Right ventricle myocardium superior (tissue), 1 donor: ENCODE data around the gene ARHGEF28. TPM values are rescaled to one million over a fixed set of nuclear protein-coding genes. Genes with fewer than 3 reads are reported as not detected.

Experiments
- ATAC-seq: fragments of 200-7000 bp; cut with Tn5 transposase; one replicate; pipeline ENCODE4 v1.9.1; 2020; ENCODE audit warnings: mild to moderate bottlenecking; ENCODE audit not compliant: poor library complexity
- DNase-seq: peaks from one replicate; pipeline ENCODE4 v3.0.0-alpha.2; 2020
- intact Hi-C: fragments of 100-400 bp; cut with DNase I; formaldehyde crosslinking; loops from one replicate; pipeline ENCODE4 v1.11.2; 2022
- total RNA-seq: library from RNA; stranded (reverse); fragmentation: NEBNext Ultra II Directional; extraction: Animal tissue kit (Norgen Biotek cat#: 25700); gene quantifications from one replicate; pipeline ENCODE4 v1.2.1, GENCODE V29; 2021
- donor health status: DM: no; HTN: yes; CAD: no; lungs with severe emphysema.

Gene ARHGEF28
- total RNA-seq, 1 donor from 2014 or later = 1.6 TPM

DNA sequence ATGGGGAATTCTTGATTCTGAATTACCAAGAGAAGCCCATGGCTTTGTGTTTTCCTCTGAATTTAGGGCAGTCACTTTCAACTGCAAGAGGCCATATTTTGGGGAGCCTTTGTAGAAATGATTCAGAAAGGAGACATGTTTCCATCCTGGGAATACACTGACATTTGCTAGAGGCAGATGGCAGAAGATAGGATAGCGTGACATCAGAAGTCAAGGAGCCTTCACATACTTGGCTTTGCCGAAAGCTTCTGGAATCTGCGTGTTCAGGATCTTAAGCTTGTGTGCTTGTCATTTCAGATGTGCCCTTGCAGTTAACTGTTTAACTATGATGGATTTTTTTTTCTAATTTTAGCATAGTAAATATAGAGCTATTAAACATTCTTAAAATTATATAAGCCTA is 296.2 kb downstream of the ARHGEF28 start:
- intact Hi-C loops = no loop called here
- DNase-seq (no peak), ATAC-seq (no peak)

DNA sequence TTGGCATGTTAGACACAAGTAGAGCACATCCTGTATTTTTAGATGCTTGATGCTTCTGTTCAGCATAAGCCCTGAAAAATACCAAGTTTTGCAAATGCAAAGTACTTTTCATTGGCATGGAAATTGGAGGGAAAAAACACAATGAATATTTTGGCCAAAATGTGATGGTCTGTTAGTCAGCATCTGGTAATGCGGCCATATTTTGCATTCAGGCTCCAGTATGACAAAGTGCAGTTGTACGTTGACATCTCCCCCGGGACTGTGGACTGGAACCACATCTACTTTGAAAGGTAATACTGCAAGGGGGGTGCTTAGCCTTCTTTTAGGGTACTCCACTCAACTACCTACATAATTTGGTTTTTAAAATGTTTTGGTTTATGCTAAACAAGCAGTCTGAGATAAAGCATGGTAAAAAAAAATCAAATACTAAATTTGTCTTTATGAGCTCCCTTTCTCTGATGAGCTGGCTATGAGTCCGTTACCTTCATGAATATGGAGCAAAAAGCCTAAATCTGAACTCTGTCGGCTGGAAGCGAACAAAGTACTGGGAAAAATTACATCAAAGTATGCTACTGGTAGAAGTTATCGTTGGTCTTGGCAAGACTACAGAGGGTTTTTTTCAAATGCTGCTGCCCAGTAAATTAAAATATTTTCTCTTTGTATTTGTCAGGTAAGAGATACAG is 297.0 kb downstream of the ARHGEF28 start:
- intact Hi-C loops = no loop called here
- no peak for DNase-seq
- no peak for ATAC-seq

DNA sequence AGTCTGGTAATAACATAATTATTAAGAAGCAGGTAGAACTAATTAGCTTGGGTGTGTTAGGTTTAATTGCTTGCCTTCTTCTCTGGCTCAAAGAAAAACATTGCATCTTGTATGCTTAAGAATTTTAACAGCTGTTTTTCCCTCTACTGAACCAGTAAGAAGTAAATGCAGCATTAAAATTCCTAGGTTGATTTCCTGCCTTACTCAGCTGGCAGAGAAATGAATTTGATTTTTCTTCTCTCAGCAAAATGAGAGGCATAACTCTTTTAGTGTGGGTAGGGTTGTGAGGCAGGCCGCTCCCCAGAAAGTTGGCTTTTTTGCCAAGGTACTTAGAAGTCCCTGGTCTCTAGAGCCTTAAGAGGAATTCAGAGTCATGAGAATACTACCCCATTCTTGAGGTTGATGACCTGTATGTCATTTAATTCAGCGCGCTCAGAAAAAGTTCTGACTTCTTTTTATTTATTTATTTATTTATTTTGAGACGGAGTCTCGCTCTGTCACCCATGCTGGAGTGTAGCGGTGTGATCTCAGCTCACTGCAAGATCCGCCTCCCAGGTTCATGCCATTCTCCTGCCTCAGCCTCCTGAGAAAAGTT is 302.6 kb downstream of the ARHGEF28 start:
- DNase-seq = no peak
- no peak for ATAC-seq
- intact Hi-C loops = no loop called here

DNA sequence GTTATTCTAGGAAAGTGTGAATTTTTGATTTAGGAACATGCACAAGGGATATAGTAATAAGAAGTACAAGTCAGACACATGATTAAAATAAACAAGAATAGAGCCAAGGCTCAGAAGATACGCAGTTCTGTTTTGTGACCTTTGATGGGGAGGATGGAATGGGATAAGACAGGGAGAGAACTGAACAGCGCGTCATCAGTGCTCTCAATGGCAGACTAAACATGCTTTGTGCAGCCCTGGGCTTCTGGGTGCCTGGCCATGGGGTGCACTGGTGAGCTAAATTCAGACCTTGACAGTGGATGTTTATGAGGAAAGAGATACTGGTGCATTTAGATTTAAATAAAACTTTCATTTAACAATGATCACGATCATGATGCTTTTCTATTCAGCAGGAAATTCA is 309.7 kb downstream of the ARHGEF28 start:
- no peak for DNase-seq
- intact Hi-C loops = no loop called here
- ATAC-seq = no peak

DNA sequence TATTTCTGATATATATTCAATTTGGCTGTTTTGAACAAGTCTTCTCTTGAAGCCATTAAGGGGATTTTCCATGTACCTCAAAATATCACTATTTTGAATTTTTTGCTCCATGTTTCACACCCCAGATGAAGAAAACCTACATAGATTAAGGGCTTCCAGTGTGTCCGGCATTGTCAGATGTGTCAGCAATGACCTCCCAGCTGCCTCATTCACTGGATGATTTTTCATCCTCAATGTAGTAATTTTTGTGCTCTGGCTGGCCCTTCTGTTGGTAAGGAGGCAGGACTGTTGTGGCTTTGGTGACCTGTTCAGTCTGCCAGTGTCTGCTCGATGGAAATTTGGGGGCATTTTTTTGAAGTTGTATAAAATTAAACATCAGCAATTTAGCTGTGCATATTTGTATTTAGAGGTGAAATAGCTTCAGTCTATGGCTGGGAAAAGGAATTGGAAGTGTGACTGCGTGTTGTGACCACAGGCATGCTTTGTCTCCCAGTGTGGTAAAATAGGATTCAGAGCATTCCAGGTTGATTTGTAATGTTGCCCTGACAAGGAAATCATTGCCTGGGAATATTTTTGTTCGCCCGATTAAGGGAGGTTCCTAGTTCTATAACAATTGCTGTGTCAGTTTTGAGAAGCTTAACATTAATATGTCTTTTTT is 312.4 kb downstream of the ARHGEF28 start:
- no peak for ATAC-seq
- intact Hi-C loops = no loop called here

DNA sequence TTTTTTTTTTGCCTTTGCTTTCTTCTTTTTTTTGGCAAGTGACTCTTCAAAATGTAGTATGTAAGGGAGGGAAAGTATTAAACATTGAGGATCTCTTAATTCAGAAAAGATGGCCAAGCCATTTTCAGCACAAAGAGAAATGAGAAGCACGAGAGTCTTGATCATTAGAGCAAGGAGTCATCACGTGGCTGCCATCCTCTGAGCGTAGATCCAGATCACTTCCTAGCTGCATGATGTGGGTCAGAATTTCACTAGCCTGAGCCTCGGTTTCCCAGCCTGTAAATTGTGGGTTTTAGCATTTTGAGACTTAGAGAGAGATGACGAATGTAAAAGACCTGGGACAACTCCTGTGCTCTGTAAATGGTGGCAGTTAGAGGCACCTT is 312.9 kb downstream of the ARHGEF28 start:
- intact Hi-C loops = no loop called here
- DNase-seq (no peak), ATAC-seq (no peak)

More for the DNA sequence above, 312.4 kb downstream of the ARHGEF28 start:
- DNase-seq = no peak

DNA sequence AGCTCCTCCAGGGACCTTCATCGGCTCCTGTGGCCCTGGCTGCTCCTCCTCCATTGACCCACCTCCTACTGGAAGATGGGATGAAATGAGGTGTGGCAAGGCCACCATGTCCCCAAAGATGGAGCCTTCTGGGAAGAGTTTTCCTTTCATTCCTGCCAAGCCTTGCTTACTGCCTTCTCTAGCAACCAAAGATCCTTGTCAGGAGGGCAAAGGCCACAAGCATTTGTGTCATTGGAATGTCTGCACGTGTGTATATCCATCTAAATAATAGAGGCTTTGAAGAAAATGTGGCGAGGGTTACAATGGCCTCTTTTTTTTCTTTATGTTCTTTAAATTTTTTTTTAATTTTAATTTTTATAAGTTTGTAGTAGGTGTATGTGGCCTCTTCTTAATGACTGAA is 313.6 kb downstream of the ARHGEF28 start:
- intact Hi-C loops = no loop called here
- ATAC-seq (no peak), DNase-seq (no peak)

DNA sequence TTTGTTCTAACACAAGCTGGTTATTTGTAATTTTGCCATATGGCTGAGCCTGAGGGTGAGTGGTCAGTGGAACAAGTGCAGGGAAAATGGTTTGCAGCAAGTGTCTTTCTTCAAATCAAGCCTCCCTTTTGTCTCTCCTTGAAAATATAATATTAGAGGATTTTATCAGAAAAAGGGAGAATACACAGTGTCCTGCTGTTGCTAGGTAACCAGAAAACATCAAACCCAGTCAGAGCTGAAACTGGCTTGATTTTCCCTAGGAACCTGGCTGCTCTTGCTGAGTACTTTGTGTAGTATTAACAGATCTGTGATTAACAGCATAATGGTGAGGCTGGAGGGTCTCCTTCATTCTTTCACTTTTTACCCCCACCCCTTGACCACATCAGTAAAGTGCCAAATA is 314.0 kb downstream of the ARHGEF28 start:
- no peak for DNase-seq
- intact Hi-C loops = no loop called here
- ATAC-seq = no peak

DNA sequence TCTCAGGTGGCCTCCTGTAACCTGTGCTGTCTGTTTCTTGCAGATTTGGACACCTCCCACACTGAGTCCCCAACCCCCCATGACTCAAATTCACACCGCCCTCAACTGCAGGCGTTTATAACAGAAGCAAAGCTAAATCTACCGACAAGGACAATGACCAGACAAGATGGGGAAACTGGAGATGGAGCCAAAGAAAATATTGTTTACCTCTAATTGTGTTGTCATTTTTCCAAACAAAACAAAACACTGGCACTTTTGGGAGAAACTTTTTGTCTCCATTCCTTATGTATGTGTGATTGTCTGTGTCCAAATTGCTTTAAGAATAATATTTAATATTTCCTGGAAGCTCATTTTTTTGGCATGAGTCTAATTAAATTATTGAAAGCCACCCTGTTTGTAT is 314.8 kb downstream of the ARHGEF28 start:
- DNase-seq (no peak), ATAC-seq (no peak)
- intact Hi-C loops = no loop called here

DNA sequence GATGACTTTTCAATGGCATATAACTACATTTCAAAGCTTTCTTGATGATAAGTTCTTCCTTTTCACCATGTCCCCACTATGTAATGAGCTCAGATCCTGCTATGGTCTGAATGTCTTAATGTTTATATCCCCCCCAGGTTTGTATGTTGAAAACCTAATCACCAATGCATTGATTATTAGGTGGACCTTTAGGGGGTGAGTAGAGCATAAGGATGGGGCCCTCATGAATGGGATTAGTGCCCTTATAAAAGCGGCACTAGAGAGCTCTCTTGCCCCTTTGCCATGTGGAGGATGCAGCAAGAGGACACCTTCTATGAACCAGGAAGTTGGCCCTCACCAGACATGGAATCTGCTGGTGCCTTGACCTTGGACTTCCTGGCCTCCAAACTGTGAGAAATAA is 316.8 kb downstream of the ARHGEF28 start:
- DNase-seq = no peak
- no peak for ATAC-seq
- intact Hi-C loops = no loop called here

DNA sequence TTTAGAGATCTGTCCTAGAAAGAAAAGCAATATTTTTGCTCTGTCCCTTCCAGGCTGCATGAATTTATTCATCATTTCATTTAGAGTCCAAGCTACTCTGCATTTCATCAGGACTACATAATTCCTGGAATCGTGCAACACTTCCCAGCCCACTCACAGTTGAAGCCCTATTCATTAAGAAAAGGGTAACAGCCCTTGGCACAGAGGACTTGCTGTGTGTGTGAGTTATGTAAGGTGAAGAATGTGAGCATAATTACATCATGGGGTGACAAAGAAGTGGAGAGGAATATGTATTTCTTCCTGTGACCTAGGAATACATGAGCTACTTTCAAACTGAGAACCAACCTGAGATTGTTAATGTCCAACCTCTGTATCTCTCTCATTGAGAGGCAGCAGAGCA is 317.4 kb downstream of the ARHGEF28 start:
- ATAC-seq = no peak
- intact Hi-C loops = no loop called here
- DNase-seq = no peak

DNA sequence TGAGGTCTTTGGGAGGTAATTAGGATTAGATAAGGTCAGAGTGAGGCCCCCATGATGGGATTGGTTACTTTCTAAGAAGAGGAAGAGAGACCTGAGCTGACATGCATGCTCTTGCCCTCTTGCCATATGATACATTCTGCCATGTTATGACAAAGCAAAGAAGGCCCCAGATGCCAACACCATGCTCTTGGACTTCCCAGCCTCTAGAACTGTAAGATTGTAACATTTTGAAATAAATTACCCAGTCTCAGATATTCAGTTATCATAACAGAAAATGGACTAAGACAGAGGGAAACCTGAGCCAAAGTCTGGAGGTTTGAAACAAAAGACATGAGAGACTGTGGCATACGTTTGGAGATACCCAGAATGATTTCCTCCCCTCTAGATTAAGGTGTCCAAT is 318.6 kb downstream of the ARHGEF28 start:
- ATAC-seq = no peak
- intact Hi-C loops = no loop called here
- no peak for DNase-seq

DNA sequence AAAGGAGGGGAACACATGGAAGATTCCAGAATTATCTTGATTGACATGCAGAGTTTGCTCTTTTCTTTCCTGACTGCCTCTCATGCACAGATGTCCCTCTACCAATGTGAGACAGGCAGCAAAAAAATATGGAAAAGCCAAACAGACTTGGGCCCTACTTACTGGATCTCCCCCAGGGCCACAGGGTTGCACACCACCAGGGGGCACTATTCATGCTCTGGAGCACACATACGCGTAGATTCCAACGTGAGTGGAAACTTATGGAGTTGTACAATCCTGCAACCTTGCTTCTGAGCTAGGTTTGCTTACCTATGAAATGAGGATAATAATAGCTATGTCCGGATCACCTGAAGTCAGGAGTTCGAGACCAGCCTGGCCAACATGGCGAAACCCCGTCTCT is 319.5 kb downstream of the ARHGEF28 start:
- no peak for DNase-seq
- intact Hi-C loops = no loop called here
- ATAC-seq = no peak

DNA sequence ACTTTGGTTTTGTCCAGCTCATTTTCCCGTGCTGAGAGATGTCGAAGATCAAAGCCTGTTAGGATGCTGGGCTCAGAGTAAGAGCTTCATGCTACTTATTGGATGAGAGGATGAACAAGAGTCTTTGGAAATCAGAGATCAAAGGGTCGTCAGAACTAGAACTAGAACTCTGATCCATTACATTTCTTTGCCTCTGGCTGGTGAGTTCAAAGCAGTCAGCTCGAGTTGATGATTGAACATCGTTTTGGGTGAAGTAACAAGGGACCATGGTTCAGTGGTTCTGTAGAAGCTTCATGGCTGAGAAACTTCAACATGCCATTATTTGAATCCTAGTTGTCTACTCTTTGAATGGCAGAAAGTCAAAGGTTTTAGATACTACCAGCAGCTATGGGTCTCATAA is 320.3 kb downstream of the ARHGEF28 start:
- intact Hi-C loops = no loop called here
- DNase-seq (no peak), ATAC-seq (no peak)

DNA sequence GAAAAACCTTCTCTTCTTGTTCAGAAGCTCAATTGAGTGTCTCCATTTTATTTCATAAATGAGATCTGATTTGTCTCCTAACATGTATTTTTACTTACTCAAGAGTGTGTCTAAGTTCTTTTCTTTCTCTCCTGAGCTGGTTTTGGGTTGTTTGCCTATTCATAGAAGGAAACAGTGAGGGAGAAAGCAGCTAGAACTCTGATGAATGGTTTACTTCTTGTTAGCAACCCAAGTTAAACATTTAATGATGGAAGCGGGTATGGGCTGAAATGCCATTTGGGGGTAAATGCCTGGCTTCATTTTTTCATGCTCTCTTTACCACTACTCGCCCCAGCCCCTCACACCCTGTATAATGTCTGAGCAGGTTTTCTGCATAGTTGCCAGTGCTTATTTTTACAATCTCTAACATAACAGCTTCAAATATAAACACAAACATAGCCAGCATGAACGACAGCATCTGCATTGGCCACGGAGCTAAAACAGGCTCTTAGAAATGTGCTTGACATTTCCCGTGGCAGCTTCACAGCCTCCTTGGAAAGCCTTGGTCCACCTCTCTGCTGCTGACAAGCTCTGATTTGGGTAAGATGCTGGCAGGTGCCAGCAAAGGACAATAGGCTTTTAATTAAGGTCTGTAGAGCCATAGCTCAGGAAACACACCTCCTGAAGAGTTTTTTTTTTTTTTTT is 321.1 kb downstream of the ARHGEF28 start:
- intact Hi-C loops = no loop called here
- no peak for ATAC-seq
- no peak for DNase-seq

DNA sequence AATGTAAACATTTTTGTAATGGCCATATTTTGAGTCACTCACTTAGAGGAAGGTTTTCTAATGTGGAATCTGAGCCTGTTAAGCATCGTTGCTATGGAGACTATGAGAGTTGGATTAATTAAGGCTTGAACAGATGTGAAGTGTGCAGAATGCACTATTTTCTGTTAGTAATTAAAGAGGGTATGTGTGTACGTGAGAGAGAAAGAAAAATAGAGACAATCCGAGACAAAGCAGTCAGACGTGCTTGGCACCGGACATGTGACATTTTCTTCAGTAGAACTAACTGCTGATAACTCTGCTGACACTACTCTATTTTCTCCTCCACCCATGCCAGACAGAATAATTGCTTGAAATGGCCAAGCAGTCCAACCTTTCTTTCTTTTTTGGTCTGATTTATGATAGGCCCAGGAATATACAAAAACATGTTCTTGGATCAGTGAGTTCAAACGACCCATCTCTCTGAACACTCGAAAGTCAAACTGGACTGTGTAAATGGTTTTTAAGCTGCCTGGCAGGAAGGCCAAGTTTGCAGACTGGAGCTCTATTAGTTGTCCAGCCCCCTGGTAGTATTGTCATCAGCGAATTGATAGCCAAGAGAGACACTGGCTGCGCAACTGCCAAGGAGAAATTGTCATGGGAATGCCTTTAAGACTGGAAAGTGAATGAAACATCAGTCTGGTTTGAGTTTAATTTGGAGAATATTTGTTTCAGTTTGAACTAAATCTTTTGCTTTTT is 322.1 kb downstream of the ARHGEF28 start:
- peak; percentile 12 for ATAC-seq
- DNase-seq = no peak
- intact Hi-C loops = no loop called here

DNA sequence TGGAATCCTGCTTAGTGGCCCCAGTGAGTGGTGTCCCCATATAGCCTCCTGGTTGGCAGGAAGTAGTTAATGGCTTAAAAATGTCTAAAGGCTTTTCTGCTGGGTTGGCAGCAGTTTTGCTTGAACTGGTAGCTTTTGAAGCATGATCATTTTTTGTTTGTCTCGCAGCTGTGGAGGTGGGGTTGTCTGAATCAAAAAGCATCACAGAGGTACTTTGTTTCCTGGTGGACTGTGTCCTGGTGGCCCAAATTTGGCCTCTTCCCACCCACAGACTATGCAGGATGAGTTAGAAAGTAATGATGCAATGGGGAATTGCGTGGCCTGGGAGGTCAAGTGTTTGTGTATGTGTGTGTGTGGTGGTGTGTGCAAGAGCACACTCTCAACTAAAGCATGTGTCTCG is 322.7 kb downstream of the ARHGEF28 start:
- ATAC-seq (no peak), DNase-seq (no peak)
- intact Hi-C loops = no loop called here

DNA sequence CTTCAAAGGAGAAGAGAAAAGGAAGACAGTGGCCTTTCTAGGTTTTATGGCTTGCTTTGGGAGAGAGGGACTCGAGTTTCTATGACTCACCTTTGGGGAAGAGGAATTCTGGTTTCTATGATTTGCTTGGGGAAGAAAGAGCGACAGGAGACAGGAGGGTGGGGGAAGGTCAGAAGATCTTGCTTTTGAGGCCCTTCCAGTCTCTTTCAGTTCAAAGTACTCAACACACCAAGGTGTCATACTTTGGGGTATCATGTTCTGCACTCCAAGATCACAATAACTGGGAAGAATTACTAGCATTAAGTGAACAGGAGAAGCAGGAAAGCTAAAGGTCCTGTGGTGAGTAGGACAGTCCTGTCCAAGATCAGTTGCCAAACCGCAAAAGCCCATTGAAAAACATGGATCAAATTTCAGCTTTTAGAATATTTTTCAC is 324.5 kb downstream of the ARHGEF28 start:
- DNase-seq (no peak), ATAC-seq (no peak)
- intact Hi-C loops = no loop called here

DNA sequence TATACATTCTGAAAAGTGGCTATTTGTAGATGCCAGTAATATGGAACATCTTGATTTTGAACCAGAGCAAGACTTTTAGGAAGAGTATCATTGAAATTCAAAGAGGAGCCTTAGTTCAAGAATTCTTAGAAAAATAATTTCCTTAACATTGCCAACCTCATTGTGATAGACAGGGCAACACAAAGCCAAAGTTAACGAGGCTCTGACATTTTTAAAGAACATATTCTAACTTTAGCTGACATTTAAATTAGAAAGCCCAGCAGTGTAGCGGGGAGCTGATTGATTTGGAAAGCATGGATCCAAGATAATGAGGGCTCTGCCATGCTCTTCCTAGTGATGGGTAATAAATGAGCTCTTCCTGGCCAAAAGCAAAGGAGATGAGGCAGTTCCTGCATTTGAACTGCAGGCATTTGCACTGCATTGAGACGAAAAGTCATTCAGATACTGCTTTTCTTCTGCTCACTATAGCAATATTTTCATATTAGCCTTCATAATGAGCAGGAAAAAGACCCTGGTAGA is 325.0 kb downstream of the ARHGEF28 start:
- ATAC-seq = no peak
- intact Hi-C loops = no loop called here
- DNase-seq = no peak
